OCI-LY3 (cell line): ENCODE results near the gene PASD1.

Experiments used
- EZH2phosphoT487 ChIP-seq: fragments of 200-600 bp; shearing (Covaris generic); IDR thresholded peaks from 2 replicates; pipeline ENCODE4 v1.6.1; 2018; ENCODE audit warnings: antibody characterized with exemption, mixed run types, low read depth
- TF ChIP-seq, protein P1 (sequence below): fragments of 200-600, 300-600 bp; sonication (generic); IDR thresholded peaks from 2 replicates; pipeline ENCODE4 v1.5.1; 2014; ENCODE audit warnings: antibody characterized with exemption, low read length, low read depth

GRCh38 chrX:151711154-151711553 lies 147.7 kb downstream of the PASD1 start:
- TF ChIP-seq, protein P1, sequence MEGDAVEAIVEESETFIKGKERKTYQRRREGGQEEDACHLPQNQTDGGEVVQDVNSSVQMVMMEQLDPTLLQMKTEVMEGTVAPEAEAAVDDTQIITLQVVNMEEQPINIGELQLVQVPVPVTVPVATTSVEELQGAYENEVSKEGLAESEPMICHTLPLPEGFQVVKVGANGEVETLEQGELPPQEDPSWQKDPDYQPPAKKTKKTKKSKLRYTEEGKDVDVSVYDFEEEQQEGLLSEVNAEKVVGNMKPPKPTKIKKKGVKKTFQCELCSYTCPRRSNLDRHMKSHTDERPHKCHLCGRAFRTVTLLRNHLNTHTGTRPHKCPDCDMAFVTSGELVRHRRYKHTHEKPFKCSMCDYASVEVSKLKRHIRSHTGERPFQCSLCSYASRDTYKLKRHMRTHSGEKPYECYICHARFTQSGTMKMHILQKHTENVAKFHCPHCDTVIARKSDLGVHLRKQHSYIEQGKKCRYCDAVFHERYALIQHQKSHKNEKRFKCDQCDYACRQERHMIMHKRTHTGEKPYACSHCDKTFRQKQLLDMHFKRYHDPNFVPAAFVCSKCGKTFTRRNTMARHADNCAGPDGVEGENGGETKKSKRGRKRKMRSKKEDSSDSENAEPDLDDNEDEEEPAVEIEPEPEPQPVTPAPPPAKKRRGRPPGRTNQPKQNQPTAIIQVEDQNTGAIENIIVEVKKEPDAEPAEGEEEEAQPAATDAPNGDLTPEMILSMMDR = no peak
- TF ChIP-seq EZH2phosphoT487 = no peak
